Measurements from ENCODE around the gene CDK18.

CDK18 gene

GRCh38 chr1:205523891-205524793 lies 19.7 kb downstream of the CDK18 start:
- peak; percentile 41 for DNase-seq (ENCODE audit: low read depth)

GRCh38 chr1:205524794-205525101 lies 20.3 kb downstream of the CDK18 start:
- no peak for DNase-seq (ENCODE audit: low read depth)

DNA sequence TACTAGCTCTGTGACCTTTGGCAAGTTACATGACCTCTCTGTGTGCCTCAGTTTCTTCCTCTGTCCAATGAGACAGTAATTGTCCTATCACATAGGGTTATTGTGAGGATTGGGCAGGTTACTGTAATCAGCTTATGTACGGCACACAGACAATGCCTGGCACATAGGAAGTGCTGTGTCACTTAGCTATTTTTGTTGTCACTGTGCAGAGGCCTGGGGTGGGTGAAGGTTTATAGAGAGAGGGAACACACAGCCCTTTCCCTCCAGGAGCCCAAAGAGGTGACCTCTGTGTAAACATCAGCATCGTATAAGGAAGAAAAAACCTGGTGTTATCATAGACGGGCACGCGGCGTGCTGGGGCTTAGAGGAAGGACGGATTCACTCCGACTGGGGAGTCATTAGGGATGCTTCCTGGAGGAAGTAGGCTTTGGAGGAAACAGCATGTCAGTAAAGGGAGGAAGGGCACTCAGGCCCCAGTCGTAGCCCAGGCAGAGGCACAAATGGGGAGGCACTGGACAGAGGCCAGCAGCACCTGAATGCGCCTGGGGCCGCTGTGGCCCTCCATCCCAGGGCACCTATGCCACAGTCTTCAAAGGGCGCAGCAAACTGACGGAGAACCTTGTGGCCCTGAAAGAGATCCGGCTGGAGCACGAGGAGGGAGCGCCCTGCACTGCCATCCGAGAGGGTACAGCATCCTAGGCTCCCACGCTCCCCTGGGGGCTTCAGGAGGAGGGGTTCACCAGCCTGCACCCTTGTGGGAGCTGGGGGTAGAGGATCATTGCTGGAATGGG lies 21.2 kb downstream of the CDK18 start:
- DNase-seq (ENCODE audit: low read depth) = no peak

DNA sequence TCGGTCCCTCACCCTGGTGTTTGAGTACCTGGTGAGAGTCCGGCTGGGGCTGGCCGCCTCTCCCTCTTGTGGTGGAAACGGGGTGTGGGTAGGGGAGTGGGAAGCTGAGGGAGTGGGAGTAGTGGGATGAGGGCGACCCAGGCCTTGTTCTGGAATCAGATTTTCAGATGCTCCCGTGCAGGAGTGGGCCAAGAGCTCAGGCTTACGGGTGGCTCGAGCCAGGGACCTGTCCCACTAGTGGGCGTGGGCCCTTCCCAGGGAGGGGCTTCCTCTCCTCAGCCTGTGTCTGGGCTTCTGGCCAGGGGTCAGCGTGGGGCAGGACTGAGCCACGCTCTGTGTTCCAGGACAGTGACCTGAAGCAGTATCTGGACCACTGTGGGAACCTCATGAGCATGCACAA lies 22.0 kb downstream of the CDK18 start:
- DNase-seq (ENCODE audit: low read depth) = no peak

DNA sequence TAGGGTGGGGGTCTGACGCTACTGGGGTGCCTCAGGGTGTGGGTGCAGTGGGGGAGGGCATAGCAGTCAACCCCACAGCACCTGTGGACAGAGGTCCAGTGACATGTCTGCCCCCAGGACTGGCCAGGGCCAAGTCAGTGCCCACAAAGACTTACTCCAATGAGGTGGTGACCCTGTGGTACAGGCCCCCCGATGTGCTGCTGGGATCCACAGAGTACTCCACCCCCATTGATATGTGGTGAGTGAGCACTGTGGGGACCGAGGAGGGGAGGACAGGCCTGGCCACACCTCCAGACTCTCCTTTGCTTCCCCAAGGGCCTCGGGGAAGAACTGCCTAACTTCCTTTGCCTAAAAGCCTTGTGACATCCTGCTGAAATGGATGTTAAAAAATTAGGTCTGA lies 23.5 kb downstream of the CDK18 start:
- DNase-seq (ENCODE audit: low read depth) = no peak

GRCh38 chr1:205528446-205528886 lies 24.0 kb downstream of the CDK18 start:
- no peak for DNase-seq (ENCODE audit: low read depth)

GRCh38 chr1:205528887-205529825 lies 24.7 kb downstream of the CDK18 start:
- DNase-seq (ENCODE audit: low read depth) = peak; percentile 48

GRCh38 chr1:205530116-205530515 lies 25.6 kb downstream of the CDK18 start:
- no peak for DNase-seq (ENCODE audit: low read depth)

DNA sequence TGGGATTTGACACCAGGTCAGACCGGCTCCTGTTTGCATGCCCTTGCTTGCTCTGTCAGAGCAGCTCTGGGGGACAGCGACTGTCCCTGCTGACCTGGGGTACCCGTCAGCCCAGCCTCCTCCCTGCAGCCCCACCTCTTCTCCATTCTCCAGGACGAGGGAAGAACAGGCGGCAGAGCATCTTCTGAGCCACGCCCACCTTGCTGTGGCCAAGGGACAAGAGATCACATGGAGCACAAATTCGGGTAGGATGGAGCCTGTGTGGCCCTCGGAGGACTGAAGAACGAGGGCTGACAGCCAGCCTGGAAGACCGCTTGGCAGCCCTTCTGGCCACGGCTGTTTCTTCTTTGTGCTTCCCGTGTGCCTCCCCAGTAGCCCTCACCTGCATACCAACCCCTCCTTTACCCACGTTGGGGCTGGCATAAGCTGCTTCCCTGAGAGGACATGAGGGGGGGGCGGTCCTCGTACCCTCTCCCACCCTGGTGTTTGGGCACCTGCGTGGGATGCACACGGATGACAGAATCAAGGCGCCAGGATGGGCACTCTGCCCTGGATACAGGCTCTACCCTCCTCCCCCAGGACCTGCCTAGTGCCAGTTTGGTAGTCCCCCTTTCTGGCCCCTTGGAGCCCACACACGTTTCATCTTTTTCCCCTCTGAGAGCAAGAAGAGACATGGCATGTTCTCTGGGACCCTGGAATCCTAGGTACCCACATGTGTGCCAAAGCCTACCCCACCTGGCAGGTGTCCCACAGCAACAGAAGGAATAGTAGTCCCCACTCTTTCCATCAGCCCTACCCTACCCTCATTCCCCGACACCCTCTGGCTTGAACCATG lies 26.9 kb downstream of the CDK18 start:
- no peak for DNase-seq (ENCODE audit: low read depth)

- DNase-seq (ENCODE audit: low read depth) = no peak
Observed at GRCh38 chr1:205532026-205532898, 27.8 kb downstream of the CDK18 start.

- no peak for DNase-seq (ENCODE audit: low read depth)
Observed at GRCh38 chr1:205532996-205533735, 28.7 kb downstream of the CDK18 start.

- DNase-seq (ENCODE audit: low read depth) = no peak
Observed at GRCh38 chr1:205533748-205534443, 29.4 kb downstream of the CDK18 start.

GRCh38 chr1:205534444-205534985 lies 30.0 kb downstream of the CDK18 start:
- DNase-seq (ENCODE audit: low read depth) = no peak

DNA sequence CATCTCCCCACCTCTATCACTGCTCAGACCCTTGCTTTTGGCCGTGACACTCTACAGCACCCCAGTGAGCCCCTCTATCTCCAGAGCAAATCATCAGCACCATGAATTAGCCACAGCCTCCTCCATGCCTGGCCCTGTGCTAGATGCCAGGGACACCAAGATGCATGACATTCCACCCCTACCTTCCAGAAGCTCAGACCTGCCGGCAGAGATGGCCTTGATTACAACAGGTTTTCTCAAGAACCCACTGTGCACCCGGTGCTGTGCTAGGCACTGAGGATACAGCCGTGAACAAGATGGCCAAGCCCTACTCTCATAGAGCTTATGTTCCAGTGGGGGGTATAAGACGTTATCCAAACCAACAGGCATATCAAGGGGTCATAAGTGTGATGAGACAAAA lies 30.6 kb downstream of the CDK18 start:
- no peak for DNase-seq (ENCODE audit: low read depth)

GRCh38 chr1:205535866-205536758 lies 31.6 kb downstream of the CDK18 start:
- DNase-seq (ENCODE audit: low read depth) = no peak

- no peak for DNase-seq (ENCODE audit: low read depth)
Observed at GRCh38 chr1:205536759-205537361, 32.4 kb downstream of the CDK18 start.

GRCh38 chr1:205537386-205538018 lies 33.0 kb downstream of the CDK18 start:
- DNase-seq (ENCODE audit: low read depth) = no peak
